Stimulated activated CD8-positive, alpha-beta memory T cell treated with anti-CD3 and anti-CD28 coated beads, Interleukin-15, amount 100 ng/mL, for 48 hours (primary cell): ENCODE results near the gene FRMD3.

ENCODE experiments used
- DNase-seq, 2 donors: peaks; one replicate each; pipeline ENCODE4 v3.0.0-alpha.2; 2020; ENCODE audit warnings: low read depth in 2 of 2

The FRMD3 gene

DNA sequence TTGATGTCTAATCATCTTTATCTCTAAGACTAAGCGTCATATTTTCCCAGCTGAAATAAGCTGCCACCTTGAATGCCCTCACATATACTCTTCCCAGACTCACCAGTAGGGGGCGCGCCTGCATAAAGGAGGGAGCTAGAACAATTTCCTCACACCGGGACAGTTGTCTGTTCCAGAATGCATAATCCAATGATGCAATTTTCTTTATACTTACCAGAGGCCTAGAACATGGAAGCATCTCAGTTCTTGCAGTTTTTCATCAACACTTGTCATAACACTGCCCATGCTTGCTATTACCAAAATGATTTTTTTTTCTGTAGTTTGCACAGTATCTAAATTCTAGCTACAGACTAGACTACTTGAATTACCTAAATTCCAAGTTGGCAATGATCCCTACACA is 203.9 kb downstream of the FRMD3 start:
- peak; percentile 36 to 45 for DNase-seq

DNA sequence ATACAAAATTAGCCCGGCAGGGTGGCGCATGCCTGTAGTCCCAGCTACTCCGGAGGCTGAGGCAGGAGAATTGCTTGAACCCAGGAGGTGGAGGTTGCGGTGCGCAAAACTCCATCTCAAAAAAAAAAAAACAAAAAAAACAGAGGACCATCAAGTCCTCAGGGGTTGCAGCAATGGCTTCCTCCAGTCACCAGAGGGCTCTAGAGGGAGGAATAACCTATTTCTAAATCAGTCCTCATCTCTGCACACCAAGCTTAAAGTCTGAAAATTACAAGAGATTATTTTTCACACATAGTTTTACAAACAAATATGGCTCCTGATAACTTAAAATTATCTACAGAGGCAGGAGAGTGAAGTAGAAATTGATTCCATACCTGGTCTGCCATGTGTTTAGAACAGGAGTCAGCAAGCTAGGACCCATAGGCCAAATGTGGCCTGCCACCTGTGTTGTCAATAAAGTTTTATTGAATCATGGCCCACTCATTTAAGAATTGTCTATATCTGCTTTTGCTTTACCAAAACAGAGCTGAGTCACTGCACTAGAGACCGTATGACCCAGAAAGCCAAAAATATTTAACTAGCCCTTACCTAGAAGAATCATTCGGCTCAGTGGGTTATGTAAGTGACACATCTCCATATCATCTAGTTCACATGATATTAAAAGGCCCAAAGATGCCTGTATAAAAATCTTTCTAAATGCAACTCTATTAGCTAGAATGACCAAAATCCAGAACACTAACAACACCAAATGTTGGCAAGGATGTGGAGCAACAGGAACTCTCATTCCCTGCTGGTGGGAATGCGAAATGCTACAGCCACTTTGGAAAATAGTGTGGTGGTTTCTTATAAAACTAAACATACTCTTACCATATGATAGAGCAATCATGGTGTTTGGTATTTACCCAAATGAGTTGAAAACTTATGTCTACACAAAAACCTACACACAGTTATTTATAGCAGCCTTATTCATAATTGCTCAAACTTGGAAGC is 207.7 kb downstream of the FRMD3 start:
- no peak for DNase-seq

DNA sequence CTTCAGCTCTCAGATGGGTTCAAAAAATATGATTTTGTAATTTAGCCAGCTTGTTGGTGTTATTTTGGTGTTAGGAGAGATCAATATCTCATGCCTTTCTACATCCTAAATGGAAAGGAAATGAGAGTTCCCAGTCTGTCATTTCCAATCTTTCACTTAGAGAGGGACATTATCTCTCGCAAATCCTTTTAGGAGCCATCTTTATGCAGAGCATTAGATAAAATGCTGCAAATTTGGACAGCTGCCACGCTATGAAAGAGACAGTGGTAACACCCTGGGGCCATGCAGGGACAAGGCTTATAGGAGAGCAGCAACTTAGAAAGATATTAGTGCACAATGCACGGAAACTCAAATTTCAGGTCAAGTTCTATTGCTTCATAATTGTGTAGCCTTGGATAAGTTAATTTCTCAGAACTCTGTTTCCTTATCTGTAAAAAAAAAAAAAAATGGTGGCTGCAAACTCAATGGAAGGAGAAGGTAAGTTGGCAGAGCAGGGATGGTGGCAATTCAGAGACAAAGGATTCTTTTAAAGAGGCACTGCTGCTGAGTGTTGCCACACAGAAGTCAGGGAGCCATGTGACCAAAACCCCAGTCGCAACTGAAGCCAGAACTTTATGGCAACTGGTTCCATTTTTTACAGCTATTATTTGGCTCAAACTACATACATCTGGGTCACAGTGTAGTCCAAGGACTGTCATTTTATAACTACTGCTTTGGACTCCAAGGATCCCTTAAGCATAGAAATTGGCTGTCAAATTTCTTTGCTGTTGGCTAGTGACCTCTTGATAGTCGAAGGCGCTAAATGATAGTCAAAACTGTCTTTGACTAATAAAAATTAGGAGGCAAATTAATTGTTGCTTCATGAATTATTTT is 210.2 kb downstream of the FRMD3 start:
- DNase-seq: no peak

DNA sequence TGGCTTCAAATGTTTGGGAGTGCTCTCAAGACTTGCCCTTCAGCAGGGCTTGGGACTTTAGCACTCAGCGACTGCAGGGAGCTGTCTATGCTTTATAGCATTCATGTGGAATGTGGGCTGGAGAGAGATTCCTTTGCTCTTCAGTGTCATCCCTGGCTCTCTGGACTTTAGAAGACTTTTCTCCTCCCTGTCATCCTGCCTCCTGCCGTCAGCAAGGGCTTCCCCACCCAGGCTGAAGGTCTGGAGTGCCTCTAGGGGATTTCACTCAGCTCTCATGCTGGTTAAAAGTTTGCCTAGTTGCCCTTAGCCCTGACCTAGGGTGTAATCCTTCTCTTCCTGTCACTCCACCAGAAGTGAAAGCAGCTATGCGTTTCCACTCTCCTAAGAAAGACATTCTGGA is 210.9 kb downstream of the FRMD3 start:
- no peak for DNase-seq

DNA sequence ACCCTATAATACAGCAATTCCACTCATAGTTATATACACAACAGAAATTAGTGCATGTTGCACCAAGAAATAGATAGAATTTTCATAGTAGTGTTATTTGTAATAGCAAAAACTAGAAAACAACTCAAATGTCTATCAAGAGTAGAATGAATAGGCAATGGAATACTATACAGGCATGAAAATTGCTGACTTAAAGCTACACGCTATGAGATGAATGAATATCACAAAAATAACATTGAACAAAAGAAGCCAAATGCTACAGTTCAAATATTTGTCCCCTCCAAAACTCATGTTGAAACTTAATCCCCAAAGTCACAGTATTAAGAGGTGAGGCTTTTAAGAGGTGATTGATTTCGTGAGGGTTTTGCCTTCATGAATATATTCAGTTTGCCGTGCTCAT is 215.1 kb downstream of the FRMD3 start:
- no peak for DNase-seq

DNA sequence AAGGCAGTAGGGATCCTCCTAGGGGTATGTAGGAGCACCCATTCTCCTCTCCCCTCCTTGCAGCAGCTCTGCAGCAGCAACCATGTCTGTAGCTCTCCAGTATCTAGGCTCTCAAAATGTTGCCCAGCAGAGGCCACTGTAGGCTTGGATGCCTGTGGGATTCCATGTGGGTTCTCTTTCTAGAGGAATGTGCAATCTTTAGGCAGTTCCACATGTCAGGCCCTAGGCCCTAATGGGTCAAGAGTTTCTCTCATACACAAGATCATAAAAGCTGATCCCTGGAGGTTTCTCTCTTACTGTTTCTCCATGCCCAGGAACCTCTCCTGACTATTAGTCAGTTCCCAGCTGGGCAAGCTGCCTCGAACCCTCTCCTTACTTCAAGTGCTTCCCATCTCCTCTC is 215.8 kb downstream of the FRMD3 start:
- DNase-seq: no peak

DNA sequence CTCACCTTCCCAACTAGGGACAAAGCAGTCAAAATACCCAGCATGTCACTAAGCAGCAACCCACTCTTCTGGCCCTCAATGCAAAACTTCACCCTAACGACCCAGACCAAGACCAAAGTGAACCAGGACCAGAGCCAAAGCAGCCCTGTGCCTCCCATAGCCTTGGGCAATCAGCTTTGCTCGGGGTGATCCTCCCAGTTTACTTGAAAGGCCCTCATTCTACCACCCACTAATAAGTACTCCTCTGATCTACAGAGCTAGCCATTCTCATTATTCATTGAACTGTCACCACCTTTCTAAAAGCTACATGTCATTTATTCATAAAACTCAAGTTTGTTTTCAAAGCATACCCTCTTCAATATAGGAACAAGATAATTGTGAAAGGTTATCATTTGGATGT is 221.0 kb downstream of the FRMD3 start:
- no peak for DNase-seq

DNA sequence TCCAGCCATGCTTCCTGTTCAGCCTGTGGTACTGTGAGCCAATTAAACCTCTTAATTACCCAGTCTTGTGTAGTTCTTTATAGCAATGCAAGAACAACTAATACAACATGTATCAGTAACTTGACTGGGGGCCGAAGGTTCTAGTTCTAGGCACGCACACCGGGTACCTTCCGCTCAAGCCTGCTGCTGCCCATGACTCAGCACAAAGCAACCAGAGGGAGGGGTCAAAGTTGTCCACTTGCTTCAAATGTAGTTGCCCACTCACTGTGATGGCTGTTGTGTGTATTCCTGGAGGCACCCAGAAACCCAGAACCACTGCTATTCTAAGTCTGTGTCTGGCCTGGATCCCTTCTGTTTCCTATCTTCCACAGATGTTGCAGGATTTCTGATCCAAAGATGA is 222.6 kb downstream of the FRMD3 start:
- no peak for DNase-seq

DNA sequence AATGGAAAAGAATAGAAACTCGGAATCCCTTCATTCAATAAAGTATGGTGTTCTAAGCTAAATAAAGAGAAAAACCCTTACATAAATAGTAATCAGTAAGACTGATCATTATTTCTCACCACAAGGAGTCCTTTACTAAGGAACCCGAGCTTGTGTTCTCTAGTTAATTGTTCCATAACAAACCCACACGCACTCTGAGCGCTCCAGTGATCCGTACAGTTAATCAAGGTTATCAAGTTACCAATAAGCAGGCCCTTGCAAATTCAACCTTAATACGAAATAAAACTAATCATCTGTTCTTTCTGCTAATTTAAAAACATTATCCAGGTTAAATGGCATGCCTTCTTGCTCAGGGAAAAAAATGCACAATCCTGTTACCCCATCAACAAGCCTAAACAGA is 224.4 kb downstream of the FRMD3 start:
- no peak for DNase-seq

DNA sequence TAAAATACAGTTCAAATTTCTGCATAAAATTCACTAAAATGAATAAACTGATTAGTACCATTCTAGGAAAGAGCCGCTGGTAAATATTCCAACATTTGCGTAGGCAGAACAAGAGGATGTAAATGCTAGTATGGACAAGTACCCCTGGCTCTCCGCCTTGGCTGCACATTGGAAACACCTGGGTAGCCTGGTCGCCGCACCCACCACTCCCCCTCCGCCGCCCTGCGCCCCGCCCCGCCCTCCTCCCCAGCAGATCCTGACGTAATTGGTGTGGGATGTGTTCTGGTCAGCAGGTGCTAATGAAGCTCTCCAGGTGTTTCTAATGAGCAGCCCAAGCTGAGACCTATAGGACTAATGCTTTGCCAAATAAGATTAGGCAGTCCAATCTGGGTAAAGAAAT is 225.7 kb downstream of the FRMD3 start:
- no peak for DNase-seq

DNA sequence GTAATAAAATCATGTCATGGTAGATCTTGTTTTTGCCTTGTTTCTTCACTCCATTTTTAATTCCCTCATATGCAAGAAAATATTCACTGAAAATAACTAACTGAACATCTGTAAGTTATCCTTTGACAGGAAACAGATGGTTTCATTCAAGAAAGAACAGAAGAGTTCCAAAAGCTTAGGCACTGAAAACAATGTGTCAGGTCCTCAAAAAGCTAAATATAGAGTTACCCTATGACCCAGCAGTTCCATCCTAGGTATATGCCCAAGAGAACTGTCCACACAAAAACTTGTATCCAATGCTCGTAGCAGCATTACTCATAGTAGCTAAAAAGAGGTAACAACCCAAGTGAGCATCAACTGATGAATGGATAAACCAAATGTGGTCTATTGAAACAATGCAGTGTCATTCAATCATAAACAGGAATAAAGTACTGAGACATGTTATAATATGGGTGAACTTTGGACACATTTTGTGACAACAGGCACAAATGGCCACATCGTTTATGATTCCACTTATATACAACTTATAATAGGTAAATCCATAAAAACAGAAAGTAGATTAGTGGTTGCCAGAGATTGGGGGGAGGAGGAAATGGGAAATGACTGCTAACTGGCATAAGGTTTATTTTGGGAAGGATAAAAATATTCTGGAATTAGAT is 231.0 kb downstream of the FRMD3 start:
- no peak for DNase-seq

DNA sequence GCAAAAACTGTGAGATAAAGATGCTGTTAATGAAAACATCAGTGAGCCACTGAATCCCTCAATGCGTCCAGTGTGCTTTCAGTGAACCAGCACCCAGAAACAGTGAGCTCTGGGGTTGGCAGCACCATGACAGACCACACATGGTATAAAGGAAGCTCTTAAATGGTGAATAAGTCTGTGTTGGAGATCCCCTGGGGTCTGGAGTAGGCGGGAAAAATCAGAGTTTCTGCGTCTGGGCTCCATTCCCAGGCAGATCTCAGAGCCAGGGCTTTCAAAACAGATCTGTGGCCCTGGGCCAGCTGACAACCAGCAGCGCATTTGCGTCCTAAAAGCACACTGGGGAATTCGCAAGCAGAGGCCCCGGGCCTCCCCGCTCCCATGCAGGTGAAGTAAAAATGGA is 233.5 kb downstream of the FRMD3 start:
- DNase-seq: no peak

DNA sequence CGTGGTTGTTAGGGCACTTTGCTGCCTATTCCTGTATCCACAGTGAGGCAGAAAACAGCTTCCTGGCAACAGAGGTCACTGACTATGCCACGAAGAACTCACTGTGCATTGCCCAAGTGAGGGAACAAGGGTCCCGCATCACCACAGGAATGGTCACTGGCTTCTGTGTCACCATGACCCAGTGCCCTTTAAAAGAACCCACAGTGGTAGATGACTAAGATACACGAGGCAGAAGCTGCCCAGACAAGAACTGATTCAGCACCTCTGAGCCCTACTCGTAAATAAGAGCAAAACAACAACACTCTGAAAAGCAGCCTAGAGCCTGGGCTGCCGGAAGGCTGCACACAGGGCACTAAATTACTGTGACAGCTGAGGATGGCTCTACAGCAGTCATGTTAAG is 238.6 kb downstream of the FRMD3 start:
- no peak for DNase-seq

DNA sequence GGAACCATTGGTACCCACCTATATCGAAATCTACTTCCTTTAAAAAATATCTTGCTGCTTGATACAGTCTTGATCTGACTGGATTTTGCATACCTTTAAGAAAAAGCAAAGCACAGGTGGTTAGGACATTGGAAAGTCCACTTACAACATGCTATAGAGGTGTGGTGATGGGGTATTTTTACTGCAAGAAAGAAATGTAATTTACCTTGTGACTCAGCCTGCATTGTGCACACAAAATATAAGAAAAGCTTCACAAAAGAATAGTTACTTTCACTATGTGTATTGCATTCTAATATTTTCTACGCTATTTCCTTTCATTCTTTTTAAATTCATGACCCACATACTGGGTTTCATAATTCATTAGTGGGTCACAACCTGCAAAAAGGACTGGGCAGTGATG is 239.1 kb downstream of the FRMD3 start:
- no peak for DNase-seq

DNA sequence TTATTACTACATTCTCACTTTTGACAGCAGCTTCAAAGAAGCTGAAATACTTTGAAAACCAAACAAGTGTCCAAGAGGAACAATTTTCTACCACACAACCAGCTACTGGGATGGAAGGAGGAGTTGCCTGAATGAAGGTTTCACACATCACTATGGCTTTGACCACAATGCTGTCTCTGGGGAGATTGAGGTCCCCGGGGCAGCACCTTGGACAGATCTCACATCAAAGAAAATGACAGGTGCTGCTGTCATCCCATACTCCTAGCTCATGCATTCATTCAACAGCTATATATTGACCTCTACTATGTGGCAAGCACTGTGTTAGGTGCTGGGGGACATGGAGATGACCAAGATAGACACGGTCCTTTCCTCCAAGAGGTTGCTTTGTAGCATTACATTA is 242.1 kb downstream of the FRMD3 start:
- no peak for DNase-seq

DNA sequence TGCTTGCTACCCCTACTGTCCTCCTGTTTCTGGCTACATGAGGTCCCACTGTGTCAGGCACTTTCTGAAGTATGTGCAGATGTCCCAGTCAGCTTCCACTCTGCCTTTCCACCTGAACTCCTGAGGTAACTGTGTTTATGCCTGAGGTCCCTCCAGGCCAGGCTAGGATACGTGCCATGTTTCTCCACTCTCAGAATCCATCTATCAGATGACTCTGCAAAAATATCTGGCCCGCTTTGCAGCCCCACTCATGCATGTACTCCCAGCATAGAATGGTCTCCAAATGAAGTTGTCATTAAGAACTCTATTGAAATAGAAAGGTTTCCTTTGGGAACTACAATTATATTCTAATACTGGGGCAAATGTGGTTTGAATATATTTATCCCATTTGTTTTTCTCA is 243.4 kb downstream of the FRMD3 start:
- no peak for DNase-seq

DNA sequence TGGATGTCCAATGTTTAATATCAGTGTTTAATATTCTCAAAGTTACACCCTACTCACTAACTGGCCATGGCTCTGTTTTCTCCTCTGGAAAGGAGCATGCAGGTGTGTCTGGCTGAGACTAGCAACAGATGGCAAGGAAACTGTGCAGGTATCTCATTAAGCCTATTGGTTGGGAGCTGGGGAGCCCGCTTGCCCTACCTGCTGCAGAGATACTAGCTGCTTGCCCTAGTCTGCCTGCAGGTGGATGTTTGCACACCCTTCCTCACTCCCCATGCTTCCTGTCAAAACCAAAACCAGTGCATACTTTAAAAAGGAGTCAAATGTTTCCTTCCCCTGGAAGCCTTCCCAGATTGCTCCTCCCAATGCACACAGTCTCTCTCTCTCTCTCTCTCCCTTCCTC is 247.0 kb downstream of the FRMD3 start:
- no peak for DNase-seq

DNA sequence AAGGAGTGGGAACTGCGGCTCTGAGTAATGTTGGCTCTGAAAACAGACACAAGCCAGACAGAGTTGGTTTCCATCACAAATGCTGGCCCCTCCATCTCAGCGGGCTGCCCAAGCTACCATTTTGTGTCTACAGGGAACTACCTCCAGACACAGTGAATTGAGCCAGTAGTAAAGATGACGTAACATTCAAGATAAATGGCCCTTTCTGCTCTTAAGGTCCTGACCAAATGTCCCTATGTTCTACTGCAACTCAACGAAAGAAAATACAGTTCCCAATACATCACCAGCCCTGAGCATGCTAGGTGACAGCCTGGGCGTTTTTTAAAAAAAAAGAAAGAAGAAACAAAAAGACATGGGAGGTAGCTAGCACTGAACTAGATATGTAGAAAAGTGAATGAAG is 247.5 kb downstream of the FRMD3 start:
- DNase-seq: no peak

DNA sequence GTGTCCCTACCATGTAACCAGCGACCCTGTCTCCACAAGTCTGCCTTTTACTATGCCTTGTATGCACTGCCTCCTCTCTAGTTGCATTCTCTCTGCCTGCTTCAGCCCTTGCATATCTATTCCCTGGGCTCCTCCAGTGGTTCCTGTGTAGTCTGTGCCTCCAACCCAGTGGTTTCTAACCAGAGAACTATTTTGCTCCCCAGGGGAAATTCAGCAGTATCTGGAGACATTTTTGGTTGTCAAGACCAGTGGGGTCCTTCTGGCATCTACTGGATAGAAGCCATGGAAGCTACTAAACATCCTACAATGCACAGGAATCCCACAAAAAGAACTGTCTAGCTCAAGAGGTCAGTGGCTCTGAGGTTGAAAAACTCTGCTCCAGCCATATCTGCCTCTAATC is 251.2 kb downstream of the FRMD3 start:
- DNase-seq: no peak

DNA sequence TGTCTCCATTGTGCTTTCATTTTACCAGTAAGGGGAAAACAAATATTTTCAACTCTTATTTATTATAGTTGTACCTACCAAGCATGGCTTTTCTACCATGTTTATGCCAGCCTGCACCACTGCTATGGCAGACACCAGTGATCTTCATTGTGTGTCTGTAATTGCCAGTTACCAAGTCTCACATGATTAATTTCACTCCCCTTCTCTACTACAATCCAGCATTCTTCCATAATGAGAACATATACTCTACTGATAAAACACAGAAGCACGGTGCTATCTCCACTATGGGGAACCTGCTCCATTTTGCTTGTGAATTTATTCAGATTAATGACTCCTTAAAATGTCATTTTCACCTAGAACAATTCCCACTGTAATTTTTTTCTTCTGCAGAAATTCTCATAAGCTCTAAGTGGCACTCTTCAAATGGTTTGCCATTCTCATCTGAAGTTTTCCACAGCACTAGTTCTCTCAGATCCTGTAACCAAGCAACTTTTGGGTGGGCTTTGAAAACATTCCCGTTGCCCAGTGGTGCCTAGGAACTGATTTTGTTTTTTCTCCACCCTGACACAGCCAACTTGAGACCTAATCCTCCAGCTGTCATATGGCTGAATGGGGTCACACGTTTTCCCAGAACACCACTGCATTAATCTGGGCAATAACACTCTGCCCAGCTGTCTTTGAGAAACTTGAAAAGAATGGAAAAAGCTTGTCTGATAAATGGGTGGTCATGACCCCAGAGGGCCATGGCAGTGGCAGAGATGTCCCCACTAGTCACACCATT is 252.6 kb downstream of the FRMD3 start:
- no peak for DNase-seq

DNA sequence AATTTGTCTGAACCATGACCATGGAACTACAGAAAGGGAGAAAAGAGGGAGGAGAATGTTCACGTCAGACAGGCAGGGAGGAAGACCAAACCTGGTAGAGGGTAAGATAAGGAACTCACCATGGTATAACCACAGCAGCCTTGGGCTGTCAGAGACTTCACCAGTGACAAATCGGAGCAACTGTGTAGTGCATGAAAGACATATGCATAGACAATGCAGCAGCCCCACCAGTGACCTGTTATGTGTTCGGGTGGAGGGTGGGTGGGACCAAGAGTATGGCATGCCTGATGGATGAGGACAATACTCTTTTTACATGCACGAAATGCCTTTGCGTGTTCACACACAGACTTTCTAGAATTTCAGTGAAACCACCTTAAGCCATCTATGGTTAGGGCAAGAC is 253.5 kb downstream of the FRMD3 start:
- no peak for DNase-seq

DNA sequence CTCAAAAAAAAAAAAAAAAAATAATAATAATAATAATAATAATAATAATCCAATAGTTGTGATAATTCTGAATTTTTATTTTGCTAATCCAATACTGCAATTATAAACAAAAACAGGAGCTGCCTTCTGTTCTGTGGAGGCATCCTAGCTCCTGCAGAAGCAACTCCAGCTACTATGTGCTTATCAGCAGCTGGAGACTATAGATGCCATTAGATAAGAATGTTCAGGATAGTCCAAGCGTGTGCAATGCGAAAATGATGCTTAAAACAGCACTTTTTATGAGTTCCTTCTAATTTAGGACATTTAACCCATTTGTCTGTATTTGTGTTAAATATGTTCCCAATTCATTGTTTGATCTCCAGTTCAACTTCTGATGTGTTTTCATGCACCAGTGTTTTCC is 254.7 kb downstream of the FRMD3 start:
- DNase-seq: no peak
